Renal cortical epithelial cell (primary cell): ENCODE results near the gene KDF1. TPM values are rescaled to one million over a fixed set of nuclear protein-coding genes. Genes with fewer than 3 reads are reported as not detected.

Experiments used
- DNase-seq: peaks from one replicate; pipeline ENCODE4 v3.0.0-alpha.2; 2011; ENCODE audit warnings: low read depth
- total RNA-seq: library from RNA; depleted of rRNA; stranded (reverse); fragments of >200 nt; gene quantifications from 2 replicates; pipeline ENCODE4 v1.2.3, GENCODE V29; 2014

Gene KDF1
- total RNA-seq: 2.0 and 7.1 TPM in 2 replicates

- no peak for DNase-seq
Measured at GRCh38 chr1:26959722-26960624, at the start of gene KDF1. KDF1 (minus strand) TSS chr1:26960468; CDS start chr1:26952380, 8,088 bp downstream.

- DNase-seq: peak; percentile 52
Measured at GRCh38 chr1:27009601-27010197, 49.4 kb upstream of the KDF1 start.

- DNase-seq: peak; percentile 84
Measured at GRCh38 chr1:27007909-27008582, 47.8 kb upstream of the KDF1 start.

- DNase-seq: no peak
Measured at GRCh38 chr1:27006683-27007082, 46.4 kb upstream of the KDF1 start.

GRCh38 chr1:27005648-27006496, 45.6 kb upstream of the KDF1 start:
- DNase-seq: peak; percentile 38

- no peak for DNase-seq
Measured at GRCh38 chr1:27005166-27005530, 44.9 kb upstream of the KDF1 start.

GRCh38 chr1:27004471-27005165, 44.4 kb upstream of the KDF1 start:
- DNase-seq: peak; percentile 49

GRCh38 chr1:27003745-27004470, 43.6 kb upstream of the KDF1 start:
- DNase-seq: peak; percentile 30

- peak; percentile 82 for DNase-seq
Measured at GRCh38 chr1:27001570-27002360, 41.5 kb upstream of the KDF1 start.

GRCh38 chr1:27000817-27001460, 40.7 kb upstream of the KDF1 start:
- DNase-seq: peak; percentile 64

GRCh38 chr1:27000090-27000816, 40.0 kb upstream of the KDF1 start:
- no peak for DNase-seq

GRCh38 chr1:26999440-26999987, 39.2 kb upstream of the KDF1 start:
- DNase-seq: peak; percentile 98

GRCh38 chr1:26998429-26999300, 38.4 kb upstream of the KDF1 start:
- peak; percentile 50 for DNase-seq

GRCh38 chr1:26996665-26997064, 36.4 kb upstream of the KDF1 start:
- no peak for DNase-seq

GRCh38 chr1:26996024-26996423, 35.8 kb upstream of the KDF1 start:
- DNase-seq: no peak

GRCh38 chr1:26994787-26995517, 34.7 kb upstream of the KDF1 start:
- peak; percentile 23 for DNase-seq
